A172 (cell line): Measurements from ENCODE around the gene FUZ. TPM values are rescaled to one million over a fixed set of nuclear protein-coding genes. Genes with fewer than 3 reads are reported as not detected.

Experiments used
- DNase-seq: peaks from one replicate; pipeline ENCODE4 v3.0.0-alpha.2; 2015; ENCODE audit warnings: low spot score
- total RNA-seq: library from RNA; depleted of rRNA; stranded (reverse); fragments of >200 nt; shearing (Covaris generic); gene quantifications from 2 replicates; pipeline ENCODE4 v1.2.3, GENCODE V29; 2014

Gene FUZ
- total RNA-seq, 1 experiment from 2014 or later, result 17.6 TPM

DNA sequence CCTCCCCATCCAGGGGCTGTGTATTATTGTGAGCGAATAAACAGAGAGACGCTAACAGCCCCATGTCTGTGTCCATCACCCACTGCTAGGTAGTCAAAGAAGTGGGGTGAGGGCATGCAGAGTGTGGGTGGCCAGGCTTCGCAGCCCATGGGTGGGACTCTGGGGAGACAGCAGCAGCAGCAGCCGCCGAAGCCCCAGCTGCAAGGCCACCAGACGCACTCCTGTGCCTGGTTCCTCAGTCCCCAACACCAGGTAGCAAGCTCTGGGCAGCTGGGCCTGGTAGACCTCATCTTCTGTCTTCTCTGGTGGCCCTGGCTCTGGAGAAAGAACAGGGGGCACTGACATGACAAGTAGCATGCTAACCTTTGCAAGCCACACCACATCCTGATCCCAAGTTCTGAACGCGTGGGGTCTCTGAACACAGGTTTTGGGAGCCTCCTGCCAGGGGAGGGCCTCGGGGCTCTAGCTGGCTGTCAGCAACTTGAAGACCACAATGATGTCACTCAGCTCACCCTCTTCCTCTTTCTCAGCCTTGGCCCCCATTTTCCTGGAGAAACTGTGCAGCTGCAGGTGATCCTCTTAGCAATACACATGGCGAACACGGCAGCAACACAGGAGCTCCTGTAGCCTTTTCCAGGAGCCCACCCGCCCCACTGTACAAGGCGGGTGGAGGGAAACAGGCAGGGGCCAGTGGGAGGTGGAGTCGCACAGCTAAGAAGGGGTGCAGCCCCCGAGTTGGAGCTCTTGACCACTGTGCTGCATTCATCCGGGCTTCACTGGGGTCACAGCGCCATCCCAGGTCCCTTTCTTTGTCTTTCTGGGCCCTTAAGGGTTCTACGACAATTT, 5.8 kb downstream of the FUZ start:
- no peak for DNase-seq

DNA sequence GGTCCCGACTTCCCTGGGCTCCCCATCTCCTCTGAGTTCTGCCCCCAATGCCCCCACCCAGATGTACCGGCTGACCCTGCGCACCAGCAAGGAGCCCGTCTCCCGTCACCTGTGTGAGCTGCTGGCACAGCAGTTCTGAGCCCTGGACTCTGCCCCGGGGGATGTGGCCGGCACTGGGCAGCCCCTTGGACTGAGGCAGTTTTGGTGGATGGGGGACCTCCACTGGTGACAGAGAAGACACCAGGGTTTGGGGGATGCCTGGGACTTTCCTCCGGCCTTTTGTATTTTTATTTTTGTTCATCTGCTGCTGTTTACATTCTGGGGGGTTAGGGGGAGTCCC, 6.5 kb downstream of the FUZ start:
- no peak for DNase-seq

DNA sequence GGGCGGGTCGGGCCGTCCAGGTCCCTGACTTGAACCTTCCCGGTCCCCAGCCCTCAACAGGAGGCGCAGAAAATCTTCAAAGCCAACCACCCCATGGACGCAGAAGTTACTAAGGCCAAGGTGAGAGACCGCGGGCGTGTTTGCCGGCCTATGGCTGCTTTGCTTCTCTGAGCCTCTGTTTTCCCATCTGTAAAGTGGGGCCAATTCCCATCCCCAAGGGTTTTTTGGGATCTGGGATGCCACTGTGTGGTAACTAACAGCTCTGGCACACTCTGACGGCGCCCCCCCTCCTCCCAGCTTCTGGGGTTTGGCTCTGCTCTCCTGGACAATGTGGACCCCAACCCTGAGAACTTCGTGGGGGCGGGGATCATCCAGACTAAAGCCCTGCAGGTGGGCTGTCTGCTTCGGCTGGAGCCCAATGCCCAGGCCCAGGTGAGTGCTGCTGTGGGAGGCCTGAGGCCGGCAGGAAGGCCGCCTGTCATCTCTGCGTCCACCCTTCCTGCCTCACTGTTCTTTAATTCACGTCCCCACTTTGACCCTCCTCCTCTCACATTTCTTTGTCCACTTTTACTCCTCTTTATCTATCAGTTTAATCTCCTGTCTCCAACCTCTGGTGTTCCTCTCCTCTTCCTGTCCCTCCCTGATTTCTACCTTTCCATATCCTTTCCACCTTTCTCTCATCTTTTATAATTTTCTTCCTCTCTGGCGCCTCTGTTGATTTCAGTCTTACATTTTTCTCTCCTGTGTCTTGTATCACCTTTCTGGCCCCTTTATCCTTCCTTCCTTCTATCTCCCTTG, 7.1 kb downstream of the FUZ start:
- no peak for DNase-seq

DNA sequence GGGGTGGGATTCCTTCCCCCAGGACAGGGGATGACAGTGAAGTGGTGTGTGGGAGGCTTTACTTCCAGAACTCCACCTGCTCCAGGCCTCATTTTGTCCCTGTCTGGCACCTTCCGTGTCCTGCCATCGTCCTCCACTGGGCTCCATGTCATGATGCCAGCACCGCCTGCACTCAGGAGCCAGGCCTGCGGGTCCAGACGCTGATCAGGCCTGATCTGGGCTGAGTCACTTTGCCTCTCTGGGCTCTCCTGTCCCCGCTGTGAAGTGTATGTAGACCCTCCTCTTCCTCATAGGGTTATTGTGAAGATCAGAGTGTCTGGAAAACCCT, 9.6 kb downstream of the FUZ start:
- no peak for DNase-seq

DNA sequence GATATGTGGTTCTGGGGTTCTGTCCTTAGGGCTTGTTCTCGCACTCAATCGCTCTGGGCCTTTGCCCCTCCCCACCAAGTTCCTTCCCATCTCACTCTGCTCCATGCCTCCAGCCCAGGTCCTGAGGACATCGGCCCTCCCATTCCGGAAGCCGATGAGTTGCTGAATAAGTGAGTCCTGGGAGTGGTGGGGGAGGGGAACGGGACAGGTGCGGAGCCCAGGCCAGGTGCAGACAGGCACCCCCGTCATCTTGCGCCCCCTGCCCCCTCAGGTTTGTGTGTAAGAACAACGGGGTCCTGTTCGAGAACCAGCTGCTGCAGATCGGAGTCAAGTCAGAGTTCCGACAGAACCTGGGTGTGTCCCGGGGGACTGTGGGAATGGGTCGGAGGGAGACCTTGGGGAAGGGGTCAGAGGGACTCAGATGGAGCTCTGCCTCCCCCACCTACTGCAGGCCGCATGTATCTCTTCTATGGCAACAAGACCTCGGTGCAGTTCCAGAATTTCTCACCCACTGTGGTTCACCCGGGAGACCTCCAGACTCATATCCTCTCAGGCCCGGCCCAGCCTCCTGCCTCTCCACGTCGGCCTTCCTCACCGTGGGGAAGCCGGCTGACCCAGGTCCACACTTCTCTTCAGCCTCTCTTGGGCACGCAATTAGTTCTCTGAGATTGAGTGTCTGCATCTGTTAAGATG, 10.1 kb downstream of the FUZ start:
- no peak for DNase-seq

DNA sequence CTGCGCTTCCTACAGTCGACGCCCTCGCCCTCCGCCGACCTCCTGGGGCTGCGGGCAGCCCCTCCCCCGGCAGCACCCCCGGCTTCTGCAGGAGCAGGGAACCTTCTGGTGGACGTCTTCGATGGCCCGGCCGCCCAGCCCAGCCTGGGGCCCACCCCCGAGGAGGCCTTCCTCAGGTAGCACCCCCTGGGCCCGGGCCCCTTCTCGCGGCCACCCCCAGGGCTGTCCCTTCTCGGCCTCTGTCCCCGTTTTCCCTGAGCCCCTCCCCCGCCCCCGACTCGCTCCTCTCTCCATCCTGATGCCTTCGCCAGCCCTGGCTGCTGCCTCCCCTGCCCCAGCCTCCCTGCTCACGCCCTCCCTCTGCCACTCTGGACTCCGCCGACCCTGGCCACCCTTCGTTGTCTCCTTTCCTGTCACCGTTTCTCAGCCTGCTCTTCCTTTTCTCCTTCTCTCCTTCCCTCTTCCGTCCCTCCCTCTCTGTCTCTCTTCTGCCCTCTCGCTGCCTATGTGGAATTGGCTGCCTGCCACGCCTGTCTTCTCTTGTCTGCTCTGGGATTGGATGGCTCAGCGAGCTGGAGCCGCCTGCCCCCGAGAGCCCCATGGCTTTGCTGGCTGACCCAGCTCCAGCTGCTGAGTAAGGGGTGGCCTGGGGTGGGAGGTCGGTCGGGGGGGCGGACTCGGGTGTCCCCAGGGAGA, 11.0 kb downstream of the FUZ start:
- peak; percentile 64 for DNase-seq

DNA sequence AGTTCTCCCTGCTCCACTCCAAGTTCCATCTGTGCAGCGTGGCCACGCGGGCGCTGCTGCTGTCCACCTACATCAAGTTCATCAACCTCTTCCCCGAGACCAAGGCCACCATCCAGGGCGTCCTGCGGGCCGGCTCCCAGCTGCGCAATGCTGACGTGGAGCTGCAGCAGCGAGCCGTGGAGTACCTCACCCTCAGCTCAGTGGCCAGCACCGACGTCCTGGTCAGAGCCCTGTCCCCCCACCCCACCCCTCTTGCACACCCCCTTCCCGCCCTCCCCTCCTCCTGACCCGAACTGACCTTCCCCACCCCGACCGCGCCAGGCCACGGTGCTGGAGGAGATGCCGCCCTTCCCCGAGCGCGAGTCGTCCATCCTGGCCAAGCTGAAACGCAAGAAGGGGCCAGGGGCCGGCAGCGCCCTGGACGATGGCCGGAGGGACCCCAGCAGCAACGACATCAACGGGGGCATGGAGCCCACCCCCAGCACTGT, 11.6 kb downstream of the FUZ start:
- DNase-seq, result no peak

DNA sequence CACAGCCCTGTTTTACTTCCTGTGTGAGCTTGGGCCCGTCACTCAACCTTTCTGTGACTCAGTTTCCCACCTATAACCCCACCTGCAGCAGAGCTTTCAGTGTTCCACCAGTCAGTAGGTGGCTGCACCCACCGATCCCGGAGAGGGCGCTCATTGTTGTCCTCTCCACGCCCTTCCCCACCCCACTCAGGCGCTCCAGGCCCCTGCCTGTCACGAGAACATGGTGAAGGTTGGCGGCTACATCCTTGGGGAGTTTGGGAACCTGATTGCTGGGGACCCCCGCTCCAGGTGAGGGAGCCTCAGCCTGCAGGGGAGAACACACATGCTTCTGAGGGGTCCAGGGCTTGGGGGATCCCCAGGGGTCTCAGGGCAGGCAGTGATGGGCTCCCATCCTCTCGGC, 12.3 kb downstream of the FUZ start:
- DNase-seq, result no peak

DNA sequence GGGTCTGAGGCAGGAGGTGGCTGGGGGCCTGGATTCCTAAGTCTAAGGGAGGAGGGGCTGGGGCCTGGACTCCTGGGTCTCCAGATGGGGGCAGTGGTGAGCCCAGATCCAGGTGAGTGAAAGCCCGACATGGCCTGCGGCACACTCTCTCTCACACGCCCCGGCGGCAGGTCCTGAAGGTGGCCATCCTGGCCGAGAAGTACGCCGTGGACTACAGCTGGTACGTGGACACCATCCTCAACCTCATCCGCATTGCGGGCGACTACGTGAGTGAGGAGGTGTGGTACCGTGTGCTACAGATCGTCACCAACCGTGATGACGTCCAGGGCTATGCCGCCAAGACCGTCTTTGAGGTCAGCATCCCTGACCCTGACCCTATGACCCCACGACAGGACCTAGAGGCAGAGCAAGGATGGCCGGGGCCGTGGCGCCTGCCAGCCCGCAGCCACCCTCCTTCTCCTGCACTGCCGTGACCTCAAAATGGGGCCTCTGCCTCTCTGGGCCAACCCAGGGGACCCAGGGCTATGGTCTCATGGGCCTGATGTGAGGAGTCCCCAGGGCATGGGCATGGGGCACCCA, 13.2 kb downstream of the FUZ start:
- DNase-seq, result no peak

DNA sequence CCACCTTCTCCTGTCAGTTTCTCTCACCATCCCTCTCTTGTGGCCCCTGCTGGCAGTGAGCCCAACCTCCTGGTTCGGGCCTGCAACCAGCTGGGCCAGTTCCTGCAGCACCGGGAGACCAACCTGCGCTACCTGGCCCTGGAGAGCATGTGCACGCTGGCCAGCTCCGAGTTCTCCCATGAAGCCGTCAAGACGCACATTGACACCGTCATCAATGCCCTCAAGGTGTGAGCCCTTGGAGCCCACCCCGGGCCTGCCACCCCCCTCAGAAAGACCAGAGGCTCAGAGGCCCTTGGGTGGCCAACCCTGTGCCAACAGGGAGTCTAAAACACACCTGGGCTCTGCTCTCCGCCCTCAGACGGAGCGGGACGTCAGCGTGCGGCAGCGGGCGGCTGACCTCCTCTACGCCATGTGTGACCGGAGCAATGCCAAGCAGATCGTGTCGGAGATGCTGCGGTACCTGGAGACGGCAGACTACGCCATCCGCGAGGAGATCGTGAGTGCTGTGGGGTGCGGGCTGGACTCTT, 13.8 kb downstream of the FUZ start:
- no peak for DNase-seq

DNA sequence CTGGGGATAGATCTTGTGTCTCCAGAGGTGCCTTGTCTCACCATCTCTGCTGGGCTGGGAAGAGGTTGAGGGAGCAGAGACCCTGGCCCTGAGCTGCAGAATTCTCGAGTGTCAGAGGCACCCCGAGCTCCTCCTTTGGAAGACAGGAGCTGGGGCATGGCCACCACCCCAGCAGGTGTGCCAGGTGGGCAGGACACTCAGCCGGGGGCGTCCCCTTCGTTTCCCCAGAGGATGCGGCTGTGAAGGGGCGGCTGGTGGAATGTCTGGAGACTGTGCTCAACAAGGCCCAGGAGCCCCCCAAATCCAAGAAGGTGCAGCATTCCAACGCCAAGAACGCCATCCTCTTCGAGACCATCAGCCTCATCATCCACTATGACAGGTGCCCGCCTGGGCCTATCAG, 14.5 kb downstream of the FUZ start:
- no peak for DNase-seq

DNA sequence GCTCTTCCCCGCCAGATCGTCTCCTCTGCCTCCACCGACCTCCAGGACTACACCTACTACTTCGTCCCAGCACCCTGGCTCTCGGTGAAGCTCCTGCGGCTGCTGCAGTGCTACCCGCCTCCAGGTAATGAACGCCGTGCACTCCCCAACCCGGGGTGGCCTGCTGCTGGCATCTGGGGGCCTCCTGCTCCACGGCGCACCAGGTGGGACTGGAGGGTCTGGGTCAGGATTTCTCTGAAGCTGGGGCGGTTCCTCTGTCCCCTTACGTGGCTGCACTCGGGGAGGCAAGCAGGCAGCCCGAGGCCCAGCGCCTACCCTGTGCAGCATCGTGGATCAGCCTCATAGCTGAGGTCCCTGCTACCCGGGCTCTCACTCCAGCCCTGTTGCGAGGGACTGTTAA, 17.5 kb downstream of the FUZ start:
- no peak for DNase-seq

DNA sequence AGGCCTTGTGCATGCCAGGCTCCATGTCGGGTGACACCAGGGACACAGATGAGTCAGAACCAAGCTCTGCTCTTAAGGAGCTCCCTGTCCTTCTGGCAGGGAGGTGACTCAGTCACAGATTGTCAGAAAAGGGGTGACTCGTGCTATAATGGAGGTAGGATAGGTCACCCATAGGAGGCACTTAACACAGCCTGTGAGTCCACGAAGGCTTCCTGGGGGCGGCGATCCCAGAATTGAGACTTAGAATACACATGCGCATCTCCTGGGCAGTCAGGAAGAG, 19.6 kb downstream of the FUZ start:
- DNase-seq, result peak; percentile 67

DNA sequence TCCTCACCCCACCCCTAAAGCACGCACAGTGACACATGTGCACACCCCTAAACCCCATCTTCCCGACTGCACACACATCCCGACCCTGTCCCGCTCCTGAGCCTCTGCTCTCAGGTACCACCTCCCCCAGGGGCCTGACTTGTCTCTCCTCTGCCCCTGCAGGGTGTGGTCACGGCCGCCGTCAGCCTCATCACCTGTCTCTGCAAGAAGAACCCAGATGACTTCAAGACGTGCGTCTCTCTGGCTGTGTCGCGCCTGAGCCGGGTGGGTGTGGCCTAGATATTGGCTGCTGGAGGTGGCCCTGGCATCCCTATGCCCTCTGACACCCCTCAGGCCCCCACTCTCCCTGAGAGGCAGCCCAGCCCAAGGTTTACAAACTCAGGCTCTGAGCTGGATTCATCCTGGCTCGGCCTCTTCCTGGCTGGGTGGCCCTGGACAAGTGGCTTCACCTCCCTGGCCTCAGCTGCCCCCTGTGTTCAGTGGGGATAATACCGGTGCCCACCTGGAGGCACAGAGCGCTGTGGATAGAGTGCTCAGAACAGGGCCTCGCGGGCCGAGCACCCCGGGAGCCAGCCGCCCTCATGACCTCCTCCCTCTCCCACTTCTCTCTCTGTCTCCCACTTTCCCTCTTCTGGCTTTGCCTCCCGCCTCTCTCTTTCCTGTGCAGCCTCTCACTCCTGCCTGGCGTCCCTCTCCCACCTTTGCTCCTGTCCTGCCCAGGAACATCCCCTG, 20.1 kb downstream of the FUZ start:
- no peak for DNase-seq

DNA sequence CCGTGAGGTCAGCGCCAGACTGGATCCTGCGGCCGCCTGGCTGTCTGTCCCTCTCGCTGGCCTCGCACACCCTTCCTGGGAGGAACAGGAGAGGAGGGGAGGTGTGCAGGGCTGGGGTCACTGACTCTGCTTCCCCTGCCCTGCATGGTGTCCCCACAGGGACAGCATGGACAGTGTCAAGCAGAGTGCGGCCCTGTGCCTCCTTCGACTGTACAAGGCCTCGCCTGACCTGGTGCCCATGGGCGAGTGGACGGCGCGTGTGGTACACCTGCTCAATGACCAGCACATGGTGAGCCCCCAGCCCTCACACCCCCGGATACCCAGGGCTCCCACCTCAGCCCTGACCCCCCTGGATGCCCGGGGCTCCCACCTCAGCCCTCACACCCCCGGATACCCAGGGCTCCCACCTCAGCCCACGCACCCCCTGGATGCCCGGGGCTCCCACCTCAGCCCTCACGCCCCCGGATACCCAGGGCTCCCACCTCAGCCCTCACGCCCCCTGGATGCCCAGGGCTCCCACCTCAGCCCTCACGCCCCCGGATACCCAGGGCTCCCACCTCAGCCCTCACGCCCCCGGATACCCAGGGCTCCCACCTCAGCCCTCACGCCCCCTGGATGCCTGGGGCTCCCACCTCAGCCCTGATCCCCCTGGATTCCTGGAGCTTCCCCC, 21.2 kb downstream of the FUZ start:
- DNase-seq, result no peak

DNA sequence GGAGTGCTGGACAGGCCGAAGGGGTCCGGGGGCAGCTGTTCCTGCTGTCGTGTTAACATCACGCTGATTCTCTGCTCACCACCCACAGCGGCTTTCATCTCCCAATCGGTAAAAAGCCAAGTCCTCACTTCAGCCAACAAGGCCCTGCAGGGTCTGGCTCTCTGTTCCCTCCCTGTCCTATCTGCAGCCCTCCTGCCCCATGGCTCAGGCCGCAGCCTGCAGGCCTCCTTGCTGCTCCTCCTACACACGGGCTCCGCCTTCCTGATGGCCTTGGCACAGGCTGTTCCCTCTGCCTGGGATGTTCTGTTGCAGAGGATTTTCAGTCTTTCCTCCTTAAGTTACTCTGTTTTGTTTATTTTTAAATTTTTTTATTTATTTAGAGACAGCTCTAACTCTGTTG, 22.2 kb downstream of the FUZ start:
- DNase-seq, result no peak

DNA sequence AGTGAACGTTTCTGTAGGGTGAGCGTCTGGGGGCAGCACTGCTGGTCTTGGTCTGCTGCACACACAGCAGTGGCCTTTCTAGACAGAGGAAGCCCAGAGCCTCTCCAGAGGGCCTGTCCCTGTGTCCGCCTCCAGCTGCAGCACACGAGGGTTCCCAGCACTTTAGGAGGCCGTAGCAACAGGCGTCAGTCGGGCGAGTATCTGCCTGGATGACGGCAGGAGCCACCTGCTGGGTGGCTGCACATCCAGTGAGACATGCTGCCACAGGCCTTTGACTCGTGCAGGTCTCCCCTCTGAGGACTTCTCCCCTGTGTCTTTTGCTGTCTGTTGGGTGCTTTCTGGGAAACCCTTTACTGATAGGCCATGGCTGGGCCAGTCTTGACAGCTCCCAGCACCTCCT, 24.2 kb downstream of the FUZ start:
- no peak for DNase-seq

DNA sequence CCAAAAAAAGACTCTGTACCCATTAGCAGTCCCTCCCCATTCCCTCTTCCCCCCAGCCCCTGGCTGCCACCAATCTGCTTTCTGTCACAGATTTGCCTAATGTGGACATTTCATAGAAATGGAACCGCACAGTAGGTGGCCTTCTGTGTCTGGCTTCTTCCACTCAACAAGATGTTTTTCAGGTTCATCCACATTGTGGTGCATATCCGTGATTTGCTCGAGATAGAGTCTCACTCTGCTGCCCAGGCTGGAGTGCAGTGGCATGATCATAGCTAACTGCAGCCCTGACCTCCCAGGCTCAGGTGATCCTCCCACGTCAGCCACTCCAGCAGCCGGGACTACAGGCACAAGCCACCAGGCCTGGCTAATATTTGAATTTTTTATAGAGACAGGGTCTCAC, 25.3 kb downstream of the FUZ start:
- no peak for DNase-seq

DNA sequence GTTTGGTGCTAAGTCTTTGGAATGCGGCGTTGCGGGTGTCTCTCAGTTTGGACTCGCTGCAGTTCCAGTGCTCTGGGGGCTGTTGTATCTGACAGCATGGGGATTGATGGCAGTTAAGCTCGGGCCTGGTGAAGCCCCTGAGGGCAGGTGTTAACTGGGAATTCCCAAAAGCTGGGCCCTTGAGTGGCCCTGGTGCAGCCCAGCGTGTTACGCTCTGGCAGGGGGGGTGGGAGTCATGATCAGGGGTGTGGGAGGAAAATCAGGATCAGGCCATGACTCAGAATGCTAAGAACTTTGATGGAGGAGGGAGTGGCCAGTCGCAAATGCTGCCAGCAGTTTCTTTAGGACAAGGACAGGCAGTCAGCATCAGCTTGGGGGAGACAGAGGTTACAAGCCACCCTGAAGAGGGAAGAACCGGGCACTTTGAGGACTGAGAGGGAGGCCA, 26.7 kb downstream of the FUZ start:
- DNase-seq, result peak; percentile 90

DNA sequence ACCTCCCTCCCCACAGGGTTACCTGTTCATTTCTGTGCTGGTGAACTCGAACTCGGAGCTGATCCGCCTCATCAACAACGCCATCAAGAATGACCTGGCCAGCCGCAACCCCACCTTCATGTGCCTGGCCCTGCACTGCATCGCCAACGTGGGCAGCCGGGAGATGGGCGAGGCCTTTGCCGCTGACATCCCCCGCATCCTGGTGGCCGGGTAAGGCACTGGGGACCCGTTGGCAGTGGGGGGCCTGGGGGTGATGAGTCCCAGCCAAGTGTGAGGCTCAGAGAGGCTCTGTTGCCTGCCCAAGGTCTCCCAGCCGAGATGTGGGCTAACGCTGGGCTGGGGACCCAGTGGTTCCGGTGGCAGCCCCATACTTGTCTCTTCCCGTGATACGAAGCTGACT, 30.6 kb downstream of the FUZ start:
- DNase-seq, result no peak
